Measurements from ENCODE around the gene COL25A1. TPM values are rescaled to one million over a fixed set of nuclear protein-coding genes. Genes with fewer than 3 reads are reported as not detected.

COL25A1 gene
- total RNA-seq, 1 donor from 2014 or later = 10.4 TPM

- Histone ChIP-seq H2AFZ (ENCODE audit: low read depth, low read length) (no peak overlapping the region), H3K79me2 (ENCODE audit: insufficient read depth, low read length) (no peaks in the 10 kb centered on the region), H3K4me3 (ENCODE audit: insufficient read depth, low read depth, low read length) (no peak overlapping the region), H3K4me2 (ENCODE audit: low read length) (no peak overlapping the region), H3K27me3 (ENCODE audit: insufficient read depth, low read length) (no peaks in the 10 kb centered on the region), H4K20me1 (ENCODE audit: insufficient read depth, low read length) (no peaks in the 10 kb centered on the region), H3K27ac (ENCODE audit: low read depth, low read length) (no peak overlapping the region), H3K36me3 (ENCODE audit: insufficient read depth, low read length) (no peaks in the 10 kb centered on the region), H3K9ac (ENCODE audit: low read length) (no peak overlapping the region), H3K4me1 (ENCODE audit: insufficient read depth, low read length) (no peaks in the 10 kb centered on the region), H3K9me3 (ENCODE audit: insufficient read depth, low read depth, low read length) (no peaks in the 10 kb centered on the region)
- no peak for FAIRE-seq
- Mint-ChIP-seq H3K27me3 (ENCODE audit: low read depth, unreplicated experiment) (no peaks in the 10 kb centered on the region), H3K9me3 (ENCODE audit: unreplicated experiment) (no peaks in the 10 kb centered on the region), H3K4me3 (ENCODE audit: unreplicated experiment) (no peak overlapping the region), H3K4me1 (ENCODE audit: low read depth, unreplicated experiment) (no peaks in the 10 kb centered on the region), H3K36me3 (ENCODE audit: low read depth, unreplicated experiment) (no peaks in the 10 kb centered on the region), H3K27ac (ENCODE audit: unreplicated experiment) (no peak overlapping the region)
- TF ChIP-seq EZH2 (IDR thresholded peaks at IDR 0.05; ENCODE audit: insufficient read depth, low read length) = no peak
- TF ChIP-seq CTCF (IDR thresholded peaks at IDR 0.05; ENCODE audit: insufficient read depth, low read depth, low read length) = no peak
- no peak for DNase-seq (ENCODE audit: low read depth)
These were observed 497.7 kb downstream of the COL25A1 start for GRCh38 chr4:108804648-108805273.

GRCh38 chr4:108799306-108799705 lies 503.2 kb downstream of the COL25A1 start:
- TF ChIP-seq CTCF (IDR thresholded peaks at IDR 0.05; ENCODE audit: insufficient read depth, low read depth, low read length) (no peak), EZH2 (IDR thresholded peaks at IDR 0.05; ENCODE audit: insufficient read depth, low read length) (no peak)
- no peak overlapping the region for H3K4me3 ChIP-seq (ENCODE audit: insufficient read depth, low read depth, low read length)
- Mint-ChIP-seq H3K36me3 (ENCODE audit: low read depth, unreplicated experiment) (no peaks in the 10 kb centered on the region), H3K27me3 (ENCODE audit: low read depth, unreplicated experiment) (no peaks in the 10 kb centered on the region), H3K9me3 (ENCODE audit: unreplicated experiment) (no peaks in the 10 kb centered on the region), H3K4me1 (ENCODE audit: low read depth, unreplicated experiment) (no peaks in the 10 kb centered on the region), H3K27ac (ENCODE audit: unreplicated experiment) (no peak overlapping the region), H3K4me3 (ENCODE audit: unreplicated experiment) (no peak overlapping the region)
- H3K9ac ChIP-seq (ENCODE audit: low read length) = no peak overlapping the region
- H3K36me3 ChIP-seq (ENCODE audit: insufficient read depth, low read length) = no peaks in the 10 kb centered on the region
- no peaks in the 10 kb centered on the region for H3K79me2 ChIP-seq (ENCODE audit: insufficient read depth, low read length)
- no peaks in the 10 kb centered on the region for H3K9me3 ChIP-seq (ENCODE audit: insufficient read depth, low read depth, low read length)
- no peaks in the 10 kb centered on the region for H4K20me1 ChIP-seq (ENCODE audit: insufficient read depth, low read length)
- no peak overlapping the region for H2AFZ ChIP-seq (ENCODE audit: low read depth, low read length)
- no peaks in the 10 kb centered on the region for H3K27me3 ChIP-seq (ENCODE audit: insufficient read depth, low read length)
- H3K27ac ChIP-seq (ENCODE audit: low read depth, low read length) = no peak overlapping the region
- FAIRE-seq = no peak
- no peak overlapping the region for H3K4me2 ChIP-seq (ENCODE audit: low read length)
- no peak for DNase-seq (ENCODE audit: low read depth)
- H3K4me1 ChIP-seq (ENCODE audit: insufficient read depth, low read length) = no peaks in the 10 kb centered on the region

- FAIRE-seq (no peak), DNase-seq (ENCODE audit: low read depth) (no peak)
- no peak overlapping the region for H3K4me3 ChIP-seq (ENCODE audit: insufficient read depth, low read depth, low read length)
- H3K9ac ChIP-seq (ENCODE audit: low read length) = no peak overlapping the region
- no peak overlapping the region for H2AFZ ChIP-seq (ENCODE audit: low read depth, low read length)
- H3K4me1 Mint-ChIP-seq (ENCODE audit: low read depth, unreplicated experiment) = peaks cover 16% of the 10 kb centered on the region
- H3K27me3 ChIP-seq (ENCODE audit: insufficient read depth, low read length) = no peaks in the 10 kb centered on the region
- no peaks in the 10 kb centered on the region for H3K4me1 ChIP-seq (ENCODE audit: insufficient read depth, low read length)
- H3K36me3 Mint-ChIP-seq (ENCODE audit: low read depth, unreplicated experiment) = no peaks in the 10 kb centered on the region
- no peaks in the 10 kb centered on the region for H3K79me2 ChIP-seq (ENCODE audit: insufficient read depth, low read length)
- no peaks in the 10 kb centered on the region for H4K20me1 ChIP-seq (ENCODE audit: insufficient read depth, low read length)
- H3K27ac Mint-ChIP-seq (ENCODE audit: unreplicated experiment) = no peak overlapping the region
- H3K9me3 ChIP-seq (ENCODE audit: insufficient read depth, low read depth, low read length) = no peaks in the 10 kb centered on the region
- TF ChIP-seq EZH2 (IDR thresholded peaks at IDR 0.05; ENCODE audit: insufficient read depth, low read length) (no peak), CTCF (IDR thresholded peaks at IDR 0.05; ENCODE audit: insufficient read depth, low read depth, low read length) (no peak)
- no peak overlapping the region for H3K4me2 ChIP-seq (ENCODE audit: low read length)
- H3K27me3 Mint-ChIP-seq (ENCODE audit: low read depth, unreplicated experiment) = no peaks in the 10 kb centered on the region
- no peaks in the 10 kb centered on the region for H3K36me3 ChIP-seq (ENCODE audit: insufficient read depth, low read length)
- H3K4me3 Mint-ChIP-seq (ENCODE audit: unreplicated experiment) = no peak overlapping the region
- H3K27ac ChIP-seq (ENCODE audit: low read depth, low read length) = no peak overlapping the region
- H3K9me3 Mint-ChIP-seq (ENCODE audit: unreplicated experiment) = no peaks in the 10 kb centered on the region
These were observed 506.3 kb downstream of the COL25A1 start for GRCh38 chr4:108796173-108796572.

All from astrocyte (in vitro differentiated cells and primary cell).